Ovary (tissue), 3 donors: ENCODE results near the gene ADAMTS2.

Experiments used
- CTCF ChIP-seq, 3 donors: fragments of 450-650 bp in 2 of 3; fragments of 200-600 bp in 1 of 3; IDR thresholded peaks; one replicate each; pipeline versions ENCODE4 v1.5.1 to v1.8.0; 2016 to 2022; ENCODE audit warnings: antibody characterized with exemption in 3 of 3, mild to moderate bottlenecking in 1 of 3
- EP300 ChIP-seq: sonication (generic); formaldehyde crosslinking; IDR thresholded peaks from one replicate; pipeline ENCODE4 v1.6.1; 2017; ENCODE audit warnings: antibody characterized with exemption
- POLR2A ChIP-seq: fragments of 450-650 bp; IDR thresholded peaks from one replicate; pipeline ENCODE4 v1.6.1; 2017; ENCODE audit warnings: antibody characterized with exemption, mild to moderate bottlenecking, moderate library complexity
- donor health status: DM: no; HTN: no; CAD: no.

DNA sequence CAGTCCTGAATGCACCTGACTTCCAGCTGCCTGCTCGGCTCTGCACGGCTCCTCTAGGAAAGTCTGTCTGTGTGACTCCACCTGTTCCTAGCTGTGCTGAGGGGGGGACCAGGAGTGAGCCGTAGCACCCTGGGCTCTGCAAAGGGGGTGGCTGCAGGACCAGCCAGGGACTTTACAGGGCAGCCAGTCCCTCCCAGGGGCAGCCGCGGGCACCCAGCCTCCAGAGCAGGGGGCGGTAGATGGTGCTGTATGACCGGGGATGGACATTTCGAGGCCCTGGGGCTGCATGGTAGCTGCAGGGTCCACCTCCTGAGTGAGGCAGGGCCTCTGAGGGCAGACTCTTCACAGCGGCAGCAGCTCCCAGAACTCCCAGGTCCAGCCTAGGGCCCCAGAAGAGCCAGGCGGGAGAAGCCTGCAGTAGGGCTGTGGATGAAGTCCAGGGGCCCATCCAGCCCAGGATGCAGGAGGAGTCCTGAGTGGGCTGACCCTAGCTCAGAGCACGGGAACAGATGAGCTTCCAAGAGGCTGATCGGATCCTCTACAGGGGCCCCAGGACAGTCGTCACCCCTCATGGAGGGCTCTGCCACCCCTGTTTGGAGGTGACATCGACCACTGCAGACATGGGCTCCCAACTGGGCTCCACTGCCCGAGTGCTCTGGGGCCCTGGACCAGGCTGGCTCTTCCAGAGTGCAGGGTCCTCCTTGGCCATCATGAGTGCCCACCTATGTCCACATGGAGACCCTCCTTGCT lies 179.7 kb downstream of the ADAMTS2 start:
- TF ChIP-seq CTCF (IDR thresholded peaks at IDR 0.05) = no peak
- no peak for TF ChIP-seq EP300
- no peak for TF ChIP-seq POLR2A
